Testis (tissue), 2 donors: ENCODE results near the gene PCSK2.

Experiments
- POLR2A ChIP-seq: fragments of 450-650 bp; IDR thresholded peaks from one replicate; pipeline ENCODE4 v1.6.1; 2017; ENCODE audit warnings: antibody characterized with exemption, mild to moderate bottlenecking, moderate library complexity
- TF ChIP-seq, protein P1 (sequence below), 3 experiments: fragments of 450-650 bp in 2 of 3; fragments of 200-600 bp in 1 of 3; sonication (generic) in 1 of 3; IDR thresholded peaks; one replicate each; pipeline ENCODE4 v1.5.1; 2016 to 2019; ENCODE audit warnings: antibody characterized with exemption in 3 of 3, mild to moderate bottlenecking in 2 of 3, moderate library complexity in 1 of 3

DNA sequence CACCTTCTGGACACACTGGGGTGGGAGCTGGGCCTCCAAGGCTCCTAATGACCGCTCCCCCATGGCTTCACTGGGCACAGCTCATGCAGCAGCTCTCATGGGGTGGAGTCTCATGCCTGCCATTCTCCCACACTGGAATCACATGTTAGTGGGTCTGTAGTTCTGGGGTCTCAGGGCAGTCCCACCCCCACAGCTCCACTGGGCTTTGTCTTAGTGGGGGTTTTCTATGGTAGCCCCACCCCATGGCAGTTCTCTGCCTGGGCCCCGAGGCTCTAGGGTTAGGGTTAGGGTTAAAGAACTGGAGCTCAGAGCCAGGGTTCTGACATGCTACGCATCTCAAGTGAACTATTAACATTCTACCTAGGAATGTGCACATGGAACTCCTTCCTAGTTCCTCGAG is 139.0 kb downstream of the PCSK2 start:
- no peak for TF ChIP-seq POLR2A
- TF ChIP-seq, protein P1, sequence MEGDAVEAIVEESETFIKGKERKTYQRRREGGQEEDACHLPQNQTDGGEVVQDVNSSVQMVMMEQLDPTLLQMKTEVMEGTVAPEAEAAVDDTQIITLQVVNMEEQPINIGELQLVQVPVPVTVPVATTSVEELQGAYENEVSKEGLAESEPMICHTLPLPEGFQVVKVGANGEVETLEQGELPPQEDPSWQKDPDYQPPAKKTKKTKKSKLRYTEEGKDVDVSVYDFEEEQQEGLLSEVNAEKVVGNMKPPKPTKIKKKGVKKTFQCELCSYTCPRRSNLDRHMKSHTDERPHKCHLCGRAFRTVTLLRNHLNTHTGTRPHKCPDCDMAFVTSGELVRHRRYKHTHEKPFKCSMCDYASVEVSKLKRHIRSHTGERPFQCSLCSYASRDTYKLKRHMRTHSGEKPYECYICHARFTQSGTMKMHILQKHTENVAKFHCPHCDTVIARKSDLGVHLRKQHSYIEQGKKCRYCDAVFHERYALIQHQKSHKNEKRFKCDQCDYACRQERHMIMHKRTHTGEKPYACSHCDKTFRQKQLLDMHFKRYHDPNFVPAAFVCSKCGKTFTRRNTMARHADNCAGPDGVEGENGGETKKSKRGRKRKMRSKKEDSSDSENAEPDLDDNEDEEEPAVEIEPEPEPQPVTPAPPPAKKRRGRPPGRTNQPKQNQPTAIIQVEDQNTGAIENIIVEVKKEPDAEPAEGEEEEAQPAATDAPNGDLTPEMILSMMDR (IDR thresholded peaks at IDR 0.05): no peak
